SU-DHL-6 (cell line): ENCODE results near the gene WWOX.

Source experiments
- H2AFZ ChIP-seq: fragments of 200-600 bp; sonication (generic); 2 replicates; pipeline ENCODE4 v1.6.1; 2014; ENCODE audit warnings: low read depth, mild to moderate bottlenecking, moderate library complexity, mixed read lengths, antibody characterized with exemption, low read length; ENCODE audit not compliant: severe bottlenecking
- H3F3A ChIP-seq: fragments of 200-600 bp; shearing (Covaris generic); 2 replicates; pipeline ENCODE4 v1.6.0; 2016; ENCODE audit warnings: antibody characterized with exemption, mild to moderate bottlenecking; ENCODE audit not compliant: insufficient read depth
- H3K27ac ChIP-seq: fragments of 200-600 bp; sonication (generic); 2 replicates; pipeline ENCODE4 v1.5.1; 2016; ENCODE audit warnings: low read depth, mild to moderate bottlenecking, low read length, moderate library complexity, mixed read lengths
- H3K27me3 ChIP-seq: fragments of 200-600 bp; sonication (generic), shearing (Covaris generic); 2 replicates; pipeline ENCODE4 v1.6.0; 2014; ENCODE audit warnings: mild to moderate bottlenecking, low read length
- H3K36me3 ChIP-seq: fragments of 200-600 bp; sonication (generic); 2 replicates; pipeline ENCODE4 v1.6.1; 2014; ENCODE audit warnings: mild to moderate bottlenecking, low read length, mixed read lengths
- H3K4me2 ChIP-seq: fragments of 300-600, 200-600 bp; shearing (Covaris generic), sonication (generic); 2 replicates; pipeline ENCODE4 v1.6.0; 2014; ENCODE audit warnings: low read length, low read depth, mild to moderate bottlenecking; ENCODE audit not compliant: poor library complexity, severe bottlenecking
- H3K4me3 ChIP-seq: fragments of 200-600 bp; sonication (generic); 2 replicates; pipeline ENCODE4 v1.5.1; 2014; ENCODE audit warnings: antibody characterized with exemption, low read length, mild to moderate bottlenecking, mixed read lengths; ENCODE audit not compliant: insufficient read depth, poor library complexity, severe bottlenecking
- H3K79me2 ChIP-seq: fragments of 200-600 bp; sonication (generic); 2 replicates; pipeline ENCODE4 v1.6.1; 2014; ENCODE audit warnings: mild to moderate bottlenecking, low read length, moderate library complexity; ENCODE audit not compliant: insufficient read depth
- H3K9ac ChIP-seq: fragments of 200-600 bp; sonication (generic); 2 replicates; pipeline ENCODE4 v1.7.0; 2014; ENCODE audit warnings: mild to moderate bottlenecking, low read length
- H3K9me2 ChIP-seq: fragments of 200-600 bp; sonication (generic); replicated peaks from 2 replicates; pipeline ENCODE4 v1.6.1; 2014; ENCODE audit warnings: low read length; ENCODE audit not compliant: insufficient read depth
- H3K9me3 ChIP-seq: fragments of 200-600 bp; sonication (generic); 2 replicates; pipeline ENCODE4 v1.6.1; 2014; ENCODE audit warnings: low read length, mixed read lengths; ENCODE audit not compliant: insufficient read depth
- H4K20me1 ChIP-seq: fragments of 200-600 bp; sonication (generic); 2 replicates; pipeline ENCODE4 v1.6.1; 2014; ENCODE audit warnings: low read depth, mild to moderate bottlenecking, antibody characterized with exemption, low read length, moderate library complexity, mixed read lengths
- EZH2phosphoT487 ChIP-seq: fragments of 200-600 bp; sonication (generic), shearing (Covaris generic); conservative IDR thresholded peaks from 2 replicates; pipeline ENCODE4 v1.6.1; 2018; ENCODE audit warnings: mild to moderate bottlenecking, antibody characterized with exemption, low read length, moderate library complexity, mixed read lengths
- TF ChIP-seq, protein P1 (sequence below): fragments of 200-600 bp; sonication (generic); IDR thresholded peaks from one replicate; pipeline ENCODE4 v1.5.1; 2017; ENCODE audit warnings: antibody characterized with exemption, mild to moderate bottlenecking, low read length, moderate library complexity; ENCODE audit not compliant: insufficient read depth, poor library complexity, severe bottlenecking

Gene WWOX

DNA sequence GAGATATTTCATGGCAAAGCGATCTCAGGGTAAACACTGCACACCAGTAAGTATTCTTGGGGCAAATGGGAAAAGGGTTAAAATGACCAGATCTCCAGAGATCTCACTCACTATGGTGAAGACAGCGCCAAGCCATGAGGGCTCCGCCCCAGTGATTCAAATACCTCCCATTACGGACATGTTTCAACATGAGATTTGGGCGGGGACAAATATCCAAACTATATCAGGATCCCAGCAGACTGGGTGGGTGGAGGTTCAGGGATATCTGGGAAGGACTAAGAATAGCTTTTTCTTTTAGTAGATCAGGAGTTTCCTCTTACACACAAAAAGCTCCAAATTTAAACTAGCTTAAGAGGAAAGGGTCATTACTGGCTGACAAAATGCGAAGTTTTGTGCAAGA lies 181.7 kb downstream of the WWOX start:
- H3K4me2 ChIP-seq = no peak overlapping the region
- H3K36me3 ChIP-seq = no peaks in the 10 kb centered on the region
- no peaks in the 10 kb centered on the region for H3K9me3 ChIP-seq
- H3K9me2 ChIP-seq = no peaks in the 10 kb centered on the region
- no peaks in the 10 kb centered on the region for H4K20me1 ChIP-seq
- no peak overlapping the region for H2AFZ ChIP-seq
- no peak overlapping the region for H3K9ac ChIP-seq
- H3K4me3 ChIP-seq = no peak overlapping the region
- no peaks in the 10 kb centered on the region for H3K27me3 ChIP-seq
- no peak overlapping the region for H3K27ac ChIP-seq
- no peaks in the 10 kb centered on the region for H3K79me2 ChIP-seq
- H3F3A ChIP-seq = no peaks in the 10 kb centered on the region
- no peak for TF ChIP-seq EZH2phosphoT487
- TF ChIP-seq, protein P1, sequence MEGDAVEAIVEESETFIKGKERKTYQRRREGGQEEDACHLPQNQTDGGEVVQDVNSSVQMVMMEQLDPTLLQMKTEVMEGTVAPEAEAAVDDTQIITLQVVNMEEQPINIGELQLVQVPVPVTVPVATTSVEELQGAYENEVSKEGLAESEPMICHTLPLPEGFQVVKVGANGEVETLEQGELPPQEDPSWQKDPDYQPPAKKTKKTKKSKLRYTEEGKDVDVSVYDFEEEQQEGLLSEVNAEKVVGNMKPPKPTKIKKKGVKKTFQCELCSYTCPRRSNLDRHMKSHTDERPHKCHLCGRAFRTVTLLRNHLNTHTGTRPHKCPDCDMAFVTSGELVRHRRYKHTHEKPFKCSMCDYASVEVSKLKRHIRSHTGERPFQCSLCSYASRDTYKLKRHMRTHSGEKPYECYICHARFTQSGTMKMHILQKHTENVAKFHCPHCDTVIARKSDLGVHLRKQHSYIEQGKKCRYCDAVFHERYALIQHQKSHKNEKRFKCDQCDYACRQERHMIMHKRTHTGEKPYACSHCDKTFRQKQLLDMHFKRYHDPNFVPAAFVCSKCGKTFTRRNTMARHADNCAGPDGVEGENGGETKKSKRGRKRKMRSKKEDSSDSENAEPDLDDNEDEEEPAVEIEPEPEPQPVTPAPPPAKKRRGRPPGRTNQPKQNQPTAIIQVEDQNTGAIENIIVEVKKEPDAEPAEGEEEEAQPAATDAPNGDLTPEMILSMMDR = no peak

DNA sequence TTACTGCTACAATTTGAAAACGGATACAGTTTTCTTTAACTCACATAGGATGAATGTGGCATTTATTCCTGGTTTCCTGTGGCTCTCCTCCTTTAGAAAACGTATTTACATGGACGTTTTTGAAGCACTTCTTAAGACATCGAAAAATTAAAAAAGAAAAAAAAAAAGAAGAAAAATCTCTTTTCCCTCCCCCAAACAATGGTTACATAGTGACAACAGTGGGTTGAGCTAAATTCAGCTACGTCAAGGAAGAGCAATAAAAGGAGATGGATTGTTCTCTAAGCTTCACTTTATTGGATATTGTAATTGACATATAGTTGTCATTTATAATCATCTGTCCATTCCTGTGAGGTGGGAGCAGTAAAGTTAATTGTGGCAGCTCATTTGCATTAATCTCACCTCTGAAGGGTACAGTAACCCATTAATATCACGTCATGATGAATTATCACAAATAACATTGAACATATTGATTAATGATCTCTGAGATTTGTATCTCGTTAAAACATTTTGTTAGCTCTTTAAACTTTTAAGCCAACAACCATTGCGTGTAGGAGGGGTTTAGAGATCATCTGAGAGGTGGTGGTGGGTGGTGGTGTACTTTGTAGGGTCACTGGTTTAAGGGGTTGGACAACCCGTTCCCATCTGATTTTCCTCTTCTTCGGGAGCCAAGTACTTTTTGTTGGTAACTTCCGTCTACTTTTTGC lies 184.2 kb downstream of the WWOX start:
- Histone ChIP-seq H3K79me2 (no peaks in the 10 kb centered on the region), H3K4me3 (no peak overlapping the region), H3K27ac (no peak overlapping the region), H3K9me2 (no peaks in the 10 kb centered on the region), H4K20me1 (no peaks in the 10 kb centered on the region), H3K36me3 (no peaks in the 10 kb centered on the region), H3K27me3 (no peaks in the 10 kb centered on the region), H3K9me3 (no peaks in the 10 kb centered on the region), H2AFZ (no peak overlapping the region), H3F3A (no peaks in the 10 kb centered on the region), H3K9ac (no peak overlapping the region), H3K4me2 (no peak overlapping the region)
- TF ChIP-seq EZH2phosphoT487 = no peak
- TF ChIP-seq, protein P1 = no peak

DNA sequence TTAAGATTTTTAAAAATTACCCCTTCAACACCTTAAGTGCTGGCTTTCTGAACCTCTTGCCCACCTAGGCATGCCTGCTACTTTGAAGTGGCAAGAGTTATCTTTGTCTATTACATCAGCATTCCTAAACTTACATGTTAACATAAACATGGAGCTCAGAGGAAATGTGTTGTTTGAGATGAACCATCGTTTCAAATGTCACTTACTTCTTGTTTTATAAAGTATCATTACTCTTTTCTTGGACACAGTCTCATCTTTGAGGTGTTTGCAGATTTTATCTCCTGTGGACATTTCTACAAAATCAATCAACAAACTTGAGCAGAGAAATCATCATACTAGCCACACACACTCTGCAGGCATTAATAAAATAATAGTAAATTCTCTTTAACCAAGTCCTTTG lies 184.9 kb downstream of the WWOX start:
- H4K20me1 ChIP-seq = no peaks in the 10 kb centered on the region

More for the DNA sequence above, 184.9 kb downstream of the WWOX start:
- Histone ChIP-seq H3K9me3 (no peaks in the 10 kb centered on the region), H3K4me3 (no peak overlapping the region), H2AFZ (no peak overlapping the region), H3K9me2 (no peaks in the 10 kb centered on the region), H3K27me3 (no peaks in the 10 kb centered on the region), H3K27ac (no peak overlapping the region), H3K9ac (no peak overlapping the region), H3K36me3 (no peaks in the 10 kb centered on the region), H3K79me2 (no peaks in the 10 kb centered on the region), H3K4me2 (no peak overlapping the region), H3F3A (no peaks in the 10 kb centered on the region)
- no peak for TF ChIP-seq EZH2phosphoT487
- TF ChIP-seq, protein P1 = no peak
